GM18507 (cell line): ENCODE results near the gene LAMA2.

ENCODE experiments used
- DNase-seq: peaks from one replicate; pipeline ENCODE4 v3.0.0; 2011; ENCODE audit warnings: low read depth; ENCODE audit not compliant: insufficient read length; ENCODE audit errors: extremely low spot score
- FAIRE-seq: peaks from 2 replicates; lab custom pipeline; 2011; peaks lifted over from hg19 to GRCh38; lab: Jason Lieb, UNC

The LAMA2 gene

DNA sequence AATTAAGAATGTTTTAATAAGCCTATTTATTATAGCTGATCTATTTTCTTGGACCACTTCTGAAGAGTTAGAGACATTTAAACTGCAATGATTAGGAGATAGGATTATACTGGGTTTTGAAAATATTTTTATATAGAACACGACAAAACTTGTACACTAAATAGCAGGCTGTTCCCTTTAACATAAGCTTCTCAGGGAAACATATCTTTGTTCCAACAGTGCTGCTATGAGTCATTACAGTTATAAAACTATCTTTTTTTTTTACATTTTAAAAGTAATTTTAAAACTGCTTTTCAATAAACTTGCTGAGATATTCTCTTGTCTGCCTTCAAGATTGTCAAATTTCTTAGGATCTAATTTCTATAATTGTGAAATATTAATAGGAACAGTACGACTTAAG, 438.0 kb downstream of the LAMA2 start:
- no peak for DNase-seq
- no peak for FAIRE-seq

DNA sequence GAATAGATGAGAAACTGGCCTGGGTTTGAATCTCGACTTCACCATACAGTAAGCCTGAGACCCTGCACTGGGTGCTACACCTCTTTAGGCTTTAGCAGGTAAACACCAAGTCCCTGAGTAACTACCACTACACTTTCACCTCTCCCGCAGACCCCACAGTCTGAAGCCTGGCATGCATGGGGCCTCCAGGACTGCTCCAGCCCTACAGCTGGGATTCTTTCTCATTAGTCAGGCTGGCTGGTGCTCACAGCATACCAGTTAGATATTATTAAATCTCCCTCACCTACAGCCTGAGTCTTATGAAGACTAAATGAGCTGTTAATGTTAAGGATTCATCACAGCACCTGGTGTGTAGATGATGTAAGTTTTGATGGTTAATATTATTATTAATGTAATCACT, 438.4 kb downstream of the LAMA2 start:
- FAIRE-seq (no peak), DNase-seq (no peak)

DNA sequence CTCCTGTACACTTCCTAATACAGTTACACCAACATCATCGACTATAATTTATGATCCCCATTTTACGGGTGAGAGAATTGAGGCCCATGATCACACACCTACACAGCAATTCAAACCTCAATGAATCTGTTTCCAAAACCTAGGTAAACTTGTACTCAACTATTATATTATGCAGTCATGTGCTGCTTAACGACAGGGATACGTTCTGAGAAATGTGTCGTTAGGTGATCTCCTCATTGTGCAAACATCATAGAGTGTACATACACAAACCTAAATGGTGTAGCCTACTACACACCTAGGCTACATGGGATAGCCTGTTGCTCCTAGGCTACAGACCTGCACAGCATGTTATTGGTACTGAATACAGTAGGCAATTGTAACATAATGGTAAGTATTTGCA, 441.4 kb downstream of the LAMA2 start:
- FAIRE-seq: no peak
- no peak for DNase-seq

DNA sequence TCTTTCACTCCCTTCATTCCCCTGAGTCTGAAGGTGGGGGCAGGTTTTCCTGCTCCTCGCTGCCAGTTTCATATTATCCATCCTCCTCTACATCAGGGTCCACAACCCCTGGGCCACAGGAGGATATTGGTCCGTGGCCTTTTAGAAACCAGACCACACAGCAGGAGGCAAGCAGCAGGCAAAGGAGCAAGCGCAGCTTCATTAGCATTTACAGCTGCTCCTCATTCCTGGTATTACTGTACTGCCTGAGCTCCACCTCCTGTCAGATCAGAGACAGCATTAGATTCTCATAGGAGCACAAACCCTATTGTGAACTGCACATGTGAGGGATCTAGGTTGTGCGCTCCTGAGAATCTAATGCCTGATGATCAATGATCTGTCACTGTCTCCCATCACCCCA, 446.7 kb downstream of the LAMA2 start:
- no peak for DNase-seq
- no peak for FAIRE-seq

DNA sequence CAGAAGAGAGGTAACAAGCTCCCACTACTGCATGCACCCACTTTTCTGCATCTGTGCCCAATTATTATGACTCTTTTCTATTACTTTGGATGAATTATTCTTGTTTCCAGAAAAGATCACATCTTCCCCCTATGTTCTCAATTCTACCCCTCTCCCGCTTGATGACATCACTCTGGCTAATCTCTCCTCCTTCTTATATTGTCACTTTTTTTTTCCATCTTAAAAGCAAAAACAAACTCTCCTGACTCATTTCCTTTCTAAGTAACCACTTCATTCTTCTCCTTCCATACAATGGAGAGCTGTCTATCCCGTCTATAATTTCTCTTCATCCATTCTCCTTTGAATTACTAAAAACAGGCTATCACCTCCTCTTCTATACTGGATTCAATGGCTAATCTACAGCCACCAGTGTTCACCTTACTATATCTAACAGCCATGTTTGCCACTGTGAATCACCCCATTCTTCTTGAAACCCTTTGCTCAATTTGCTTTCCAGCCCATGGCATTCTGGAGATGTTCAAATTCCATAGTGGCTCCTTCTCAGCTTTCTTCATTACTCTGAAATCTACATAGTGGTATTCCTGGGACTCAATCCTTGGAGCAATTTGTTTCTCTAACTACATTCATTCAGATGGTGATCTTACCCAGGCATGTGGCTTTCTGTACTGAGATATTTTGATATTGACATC, 448.7 kb downstream of the LAMA2 start:
- DNase-seq (no peak), FAIRE-seq (no peak)

DNA sequence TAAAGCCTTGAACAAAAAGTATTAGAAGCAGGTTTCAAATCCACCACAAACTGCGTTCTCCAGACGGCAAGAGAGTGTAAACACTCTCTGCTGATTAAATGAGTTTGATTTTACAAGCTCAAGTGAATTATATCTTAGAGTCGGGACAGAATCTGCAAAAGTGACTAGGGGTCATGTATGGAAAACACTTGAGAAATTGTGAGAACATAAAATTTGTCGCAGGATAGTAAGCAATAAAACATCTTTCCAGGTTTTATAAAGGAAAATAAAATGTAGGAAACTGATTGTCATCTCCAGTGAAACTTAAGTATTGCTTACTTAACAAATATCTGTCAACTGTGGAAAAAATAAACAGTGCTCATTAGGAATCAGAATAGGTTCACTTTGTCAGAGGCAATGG, 452.9 kb downstream of the LAMA2 start:
- DNase-seq (no peak), FAIRE-seq (no peak)

DNA sequence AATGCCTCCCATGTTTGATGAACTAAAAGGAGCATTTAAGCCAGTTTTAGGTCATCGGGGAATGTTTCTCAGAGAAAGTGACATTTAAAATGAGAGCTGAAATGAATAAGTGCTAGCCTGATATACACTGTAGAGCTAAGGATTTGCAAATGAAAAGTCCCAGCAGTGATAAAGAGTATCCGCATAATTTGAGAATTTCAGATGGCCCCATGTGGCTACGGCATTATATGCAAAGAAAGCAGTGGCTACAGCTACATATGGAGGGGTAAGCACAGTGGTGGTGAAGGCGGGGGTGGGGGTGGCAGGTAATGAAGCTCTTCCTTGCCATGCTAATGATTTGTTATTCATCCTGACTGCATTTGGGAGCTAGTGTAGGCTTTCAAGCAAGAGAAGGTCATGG, 455.7 kb downstream of the LAMA2 start:
- DNase-seq: no peak
- FAIRE-seq: no peak

DNA sequence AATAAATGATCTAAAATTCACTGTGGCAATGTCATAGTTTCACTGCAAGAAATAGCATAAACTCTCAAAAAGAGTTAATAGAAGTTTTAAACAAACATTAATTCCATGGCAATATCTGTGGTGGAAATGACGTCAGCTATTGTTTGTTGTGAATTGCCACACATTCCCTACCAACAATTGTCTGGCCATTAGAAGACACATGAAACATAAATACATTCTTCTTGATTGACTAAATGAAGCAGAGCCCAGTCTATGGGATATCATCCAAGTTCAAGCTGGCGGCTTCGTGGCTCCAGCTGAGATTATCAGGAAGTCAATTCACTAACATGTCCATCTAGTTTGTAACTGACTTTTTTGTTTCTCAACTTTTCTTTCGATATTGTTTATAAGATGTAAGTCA, 458.0 kb downstream of the LAMA2 start:
- DNase-seq (no peak), FAIRE-seq (no peak)

DNA sequence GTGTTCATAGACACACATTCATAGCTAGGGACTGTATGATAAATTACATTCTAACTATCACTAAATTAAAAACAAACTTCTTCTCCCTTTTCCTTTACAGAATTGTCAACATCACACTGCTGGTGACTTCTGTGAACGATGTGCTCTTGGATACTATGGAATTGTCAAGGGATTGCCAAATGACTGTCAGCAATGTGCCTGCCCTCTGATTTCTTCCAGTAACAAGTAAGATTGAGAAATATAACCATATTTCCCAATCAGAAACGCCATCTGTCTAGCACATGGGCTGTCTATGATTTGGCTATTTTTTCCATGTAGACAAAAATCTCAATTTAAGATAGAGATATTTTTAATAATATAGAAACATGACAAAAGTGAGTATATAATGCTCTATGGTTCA, 459.3 kb downstream of the LAMA2 start:
- FAIRE-seq: no peak
- DNase-seq: no peak

DNA sequence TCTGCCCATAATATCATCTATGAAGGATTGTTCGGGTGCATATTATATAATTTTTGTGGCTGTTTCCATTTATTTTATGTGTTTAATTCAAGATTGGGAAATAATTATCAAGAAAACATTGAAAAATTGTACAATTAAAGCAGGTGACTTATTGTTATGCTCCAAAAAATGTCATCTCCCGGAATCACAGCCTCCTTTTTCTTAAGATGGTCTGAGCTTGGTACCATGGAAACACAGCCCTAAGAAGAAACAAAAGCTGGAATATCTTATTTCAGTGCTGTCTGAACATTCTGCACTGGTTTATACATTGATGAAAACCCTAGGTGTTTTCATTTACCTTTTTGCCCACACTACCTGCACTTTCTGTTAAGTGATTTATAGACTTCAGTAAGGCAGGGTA, 459.9 kb downstream of the LAMA2 start:
- FAIRE-seq (no peak), DNase-seq (no peak)

DNA sequence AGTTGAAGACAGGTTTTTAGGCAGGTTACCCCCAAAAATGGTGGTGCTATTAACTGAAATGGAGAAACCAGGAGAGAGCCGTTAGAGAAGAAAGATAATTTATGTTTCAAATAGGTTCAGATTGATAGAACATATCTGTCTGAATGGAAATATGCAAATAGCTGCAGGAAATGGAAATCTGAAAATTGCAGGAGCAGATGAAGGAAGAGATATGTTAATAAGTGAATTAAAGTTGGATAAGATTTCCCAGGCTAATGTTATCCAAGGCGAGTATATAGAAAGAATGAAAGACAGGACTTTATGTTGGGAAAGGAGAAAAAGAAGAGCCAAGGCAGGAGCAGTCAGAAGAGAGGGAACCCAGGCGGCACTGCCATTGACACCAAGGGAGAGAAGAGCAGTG, 461.4 kb downstream of the LAMA2 start:
- no peak for FAIRE-seq

DNA sequence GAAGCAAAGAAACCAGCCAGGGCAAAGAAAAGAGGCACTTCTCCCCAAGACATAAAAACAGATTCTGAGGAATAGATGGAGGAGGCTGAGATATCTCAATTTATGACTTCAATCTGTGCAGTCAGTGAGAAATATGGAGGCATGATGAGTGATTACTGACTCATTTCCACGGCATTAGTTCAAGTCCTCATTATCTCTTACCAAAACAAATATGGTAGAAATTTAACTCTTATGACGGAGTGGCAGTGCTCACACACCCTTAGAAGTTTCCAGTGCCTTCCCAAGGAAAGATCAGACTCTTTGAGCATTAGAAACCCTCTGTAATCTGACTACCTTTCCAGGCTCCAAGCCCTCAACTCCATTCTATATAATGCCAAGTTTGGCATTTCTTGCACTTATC, 463.0 kb downstream of the LAMA2 start:
- DNase-seq (no peak), FAIRE-seq (no peak)

More for the DNA sequence above, 461.4 kb downstream of the LAMA2 start:
- no peak for DNase-seq

DNA sequence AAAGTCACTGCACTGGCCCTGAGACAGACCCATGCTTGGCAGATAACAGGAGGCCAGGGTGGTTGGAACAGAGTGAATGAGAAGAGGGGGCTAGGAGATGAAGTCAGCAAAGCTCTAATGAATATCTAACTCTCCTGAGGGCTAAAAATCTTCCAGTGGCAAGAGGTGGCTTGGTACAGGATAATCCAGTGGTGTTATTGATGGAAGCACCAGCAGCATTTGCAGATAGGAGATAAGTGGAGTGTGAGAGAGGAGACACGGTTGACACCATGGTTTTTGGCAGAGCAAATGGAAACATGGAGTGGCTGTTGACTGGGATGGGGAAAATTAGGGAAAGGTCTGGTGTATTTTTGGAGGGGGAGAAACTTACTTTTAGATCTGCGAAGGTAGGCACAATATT, 464.0 kb downstream of the LAMA2 start:
- no peak for FAIRE-seq
- DNase-seq: no peak

DNA sequence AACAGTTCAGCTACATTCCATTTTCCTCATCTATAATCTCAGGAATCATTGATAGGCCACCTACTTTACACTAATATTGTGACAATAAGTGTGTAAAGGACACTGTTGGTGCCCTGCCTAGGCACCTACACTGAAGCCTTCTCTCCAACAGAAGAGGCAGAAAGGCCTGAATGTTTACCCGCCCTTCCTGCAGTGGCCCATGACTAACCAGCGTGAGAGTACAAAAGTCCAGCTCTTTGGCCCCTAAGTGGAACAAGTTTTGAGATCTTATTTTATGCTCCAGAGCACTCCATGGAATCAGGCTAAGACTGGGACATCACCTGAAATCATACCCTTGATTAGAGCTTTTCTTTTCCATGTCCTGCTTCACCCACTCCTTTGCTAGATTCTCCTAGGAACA, 467.3 kb downstream of the LAMA2 start:
- FAIRE-seq (no peak), DNase-seq (no peak)

DNA sequence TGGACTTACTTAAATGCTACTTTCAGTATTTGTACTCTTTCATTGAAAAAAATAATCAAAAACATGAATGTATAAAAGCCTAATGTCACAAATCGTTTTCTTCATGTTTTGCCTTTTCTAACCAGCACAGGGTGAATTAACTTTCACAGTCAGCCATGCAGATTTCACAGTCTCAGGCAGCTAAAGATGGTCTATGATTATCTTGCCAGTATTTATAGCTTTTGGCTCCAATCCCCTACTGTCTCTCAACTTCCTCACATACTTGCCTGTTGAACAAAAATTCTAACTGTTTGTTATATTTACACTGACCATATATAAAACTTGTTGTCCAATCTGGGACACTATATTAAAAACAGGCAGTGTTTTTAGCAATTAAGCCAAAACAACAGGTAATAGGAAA, 468.9 kb downstream of the LAMA2 start:
- DNase-seq: no peak
- no peak for FAIRE-seq

DNA sequence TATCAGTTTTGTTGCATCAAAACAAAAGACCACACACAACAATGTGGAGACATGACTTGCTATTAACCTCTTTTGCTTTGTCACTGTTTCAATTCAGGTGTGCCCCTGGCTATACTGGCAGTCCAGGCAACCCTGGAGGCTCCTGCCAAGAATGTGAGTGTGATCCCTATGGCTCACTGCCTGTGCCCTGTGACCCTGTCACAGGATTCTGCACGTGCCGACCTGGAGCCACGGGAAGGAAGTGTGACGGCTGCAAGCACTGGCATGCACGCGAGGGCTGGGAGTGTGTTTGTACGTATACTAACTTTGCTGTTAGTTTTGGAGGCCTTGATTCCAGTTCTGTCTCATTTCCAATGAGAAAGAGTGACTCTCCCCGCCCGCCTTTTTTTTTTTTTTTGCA, 470.1 kb downstream of the LAMA2 start:
- DNase-seq (no peak), FAIRE-seq (no peak)

DNA sequence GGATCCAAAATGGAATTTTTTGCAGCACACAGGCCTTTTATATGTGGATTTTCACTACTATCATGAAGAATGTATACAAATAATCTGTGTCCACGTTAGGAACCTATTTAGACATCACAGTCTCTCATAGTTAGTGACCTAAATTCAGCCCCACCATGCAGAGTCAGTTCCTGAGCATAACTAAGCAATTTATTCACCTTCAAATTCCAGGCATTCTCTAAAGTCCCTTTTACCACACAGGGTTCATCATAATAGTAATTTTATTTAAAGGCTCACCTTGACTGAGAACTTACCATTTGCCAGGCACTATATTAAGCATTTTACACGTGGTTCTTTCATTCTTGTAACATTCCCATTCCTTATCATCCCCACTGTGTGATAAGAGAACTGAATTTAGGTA, 473.2 kb downstream of the LAMA2 start:
- FAIRE-seq (no peak), DNase-seq (no peak)

DNA sequence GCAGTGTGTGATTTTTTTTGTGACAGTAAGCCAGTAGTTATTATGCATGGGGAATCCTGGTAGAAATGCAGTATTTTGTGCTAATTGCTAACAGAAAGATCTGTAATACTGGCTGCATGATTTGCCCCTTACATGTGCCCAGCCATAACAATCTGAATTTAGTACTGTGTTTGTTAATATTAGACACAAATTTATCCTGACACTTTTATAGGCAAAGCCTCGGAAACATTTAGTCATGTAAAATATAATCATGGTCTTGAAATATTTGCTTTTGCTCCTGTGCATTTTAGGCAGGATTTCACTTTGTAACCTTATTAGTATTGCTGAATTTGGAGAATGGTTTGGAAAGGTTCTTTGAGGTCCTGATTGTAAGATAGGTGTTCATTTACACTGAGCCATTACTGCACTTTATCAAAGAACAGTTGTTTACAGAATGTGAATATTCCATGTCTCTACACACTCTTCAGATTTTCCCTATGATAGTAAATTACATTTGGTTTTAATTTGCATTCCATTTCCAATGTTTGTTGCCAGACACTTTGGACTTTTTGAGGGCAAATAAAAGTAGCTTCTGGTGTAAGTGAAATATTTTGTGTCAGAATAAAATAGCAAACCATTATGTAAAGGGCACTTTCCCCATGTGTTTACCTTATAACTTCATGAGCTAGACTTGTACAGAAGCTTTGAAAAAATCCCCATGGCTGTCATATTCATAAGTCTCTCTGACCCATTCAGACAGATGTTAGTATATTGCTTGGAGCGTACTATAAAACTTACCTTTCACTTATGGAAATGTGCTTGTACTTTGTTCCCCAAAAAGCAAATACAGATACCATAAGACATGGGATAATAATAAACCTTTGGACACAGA, 477.1 kb downstream of the LAMA2 start:
- no peak for FAIRE-seq

DNA sequence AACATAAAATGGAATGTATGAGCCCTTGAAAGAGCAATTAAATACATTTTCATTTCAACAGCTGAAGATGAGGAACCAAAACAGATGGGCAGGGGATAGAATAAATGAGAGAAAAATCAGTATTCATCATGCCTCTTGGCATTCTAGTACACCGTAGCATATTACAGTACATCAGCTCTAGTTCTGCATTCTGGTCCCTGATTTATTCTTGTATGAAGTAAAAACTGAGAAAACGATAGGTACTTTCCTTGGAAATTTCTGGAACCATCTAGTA, 477.7 kb downstream of the LAMA2 start:
- FAIRE-seq: no peak

More for the DNA sequence above, 477.1 kb downstream of the LAMA2 start:
- no peak for DNase-seq

DNA sequence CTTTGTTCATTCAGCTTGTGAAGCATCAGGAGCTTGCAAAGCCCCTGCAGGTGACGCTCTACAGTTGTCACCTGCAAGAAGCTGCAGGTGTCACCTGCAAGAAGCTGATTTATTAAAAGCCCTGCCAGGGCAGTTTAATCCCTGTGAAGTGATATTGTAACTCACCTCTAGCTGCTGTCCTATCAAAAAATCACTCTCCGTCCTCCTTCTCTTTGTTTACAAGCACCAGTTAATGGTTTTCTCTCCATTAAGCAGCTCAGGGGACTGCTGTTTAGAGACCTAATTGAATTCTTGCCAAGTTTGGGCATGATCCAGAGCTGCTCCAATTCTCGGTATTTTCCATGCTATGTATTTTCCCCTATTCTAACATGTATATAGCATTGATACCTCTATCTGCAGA, 481.1 kb downstream of the LAMA2 start:
- DNase-seq: no peak
- FAIRE-seq: no peak

More for the DNA sequence above, 477.7 kb downstream of the LAMA2 start:
- DNase-seq: no peak

DNA sequence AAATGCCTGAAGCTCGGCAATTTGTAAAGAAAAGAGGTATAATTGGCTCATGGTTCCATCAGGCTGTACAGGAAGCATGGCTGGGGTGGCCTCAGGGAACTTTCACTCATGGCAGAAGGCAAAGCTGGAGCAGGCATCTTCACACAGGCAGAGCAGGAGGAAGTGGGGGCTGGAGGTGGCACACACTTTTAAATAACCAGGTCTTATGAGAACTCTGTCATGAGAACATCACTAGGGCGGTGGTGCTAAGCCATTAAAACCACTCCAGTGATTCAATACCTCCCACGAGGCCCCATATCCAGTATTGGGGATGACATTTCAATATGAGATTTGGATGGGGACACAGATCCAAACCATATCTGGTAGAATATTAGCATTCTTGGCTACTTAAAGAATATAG, 481.8 kb downstream of the LAMA2 start:
- FAIRE-seq (no peak), DNase-seq (no peak)
